ENCODE measurements around the gene FTO. TPM values are rescaled to one million over a fixed set of nuclear protein-coding genes. Genes with fewer than 3 reads are reported as not detected.

Gene FTO
- total and polyA plus RNA-seq, 4 donors, result 12.2 to 145 (median 57.7) TPM

DNA sequence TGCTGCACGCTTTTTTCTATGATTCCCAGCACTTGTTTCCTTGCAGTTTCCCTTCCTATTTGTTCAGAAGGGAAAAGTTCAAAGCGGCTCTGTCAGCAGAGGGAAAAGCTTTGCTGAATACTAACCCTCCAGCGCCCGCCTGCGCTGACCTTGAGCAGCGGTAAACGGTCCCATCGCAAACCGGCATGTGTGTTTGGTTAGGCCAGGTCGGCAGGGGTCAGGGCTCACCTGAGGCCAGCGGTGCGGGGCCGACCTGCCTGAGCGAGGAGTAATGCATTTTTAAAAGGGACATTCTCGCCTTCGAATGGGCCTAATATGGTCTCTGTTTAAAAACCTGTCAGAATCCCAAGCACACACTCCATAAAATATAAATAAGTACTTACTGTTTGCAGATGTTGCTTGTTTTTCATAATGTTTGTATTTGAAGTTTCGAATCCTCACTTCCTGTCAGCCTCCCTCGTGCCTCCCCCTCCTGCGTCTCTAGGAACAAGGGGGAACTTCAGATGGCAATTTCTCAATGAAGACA lies 472.5 kb downstream of the FTO start:
- H3K4me1 ChIP-seq (ENCODE audit: control insufficient read depth in 5 of 5, insufficient read depth in 5 of 5, low read length in 5 of 5), result peaks cover 0 to 16% (median 4%) of the 10 kb centered on the region in 5 donors
- peaks cover 0 to 60% (median 56%) of the 10 kb centered on the region in 3 donors for H3K27me3 ChIP-seq (ENCODE audit: control insufficient read depth in 3 of 3, insufficient read depth in 3 of 3, low read length in 2 of 3)
- no peak overlapping the region for H3K27ac ChIP-seq (ENCODE audit: low read depth in 1 of 2, low read length in 1 of 2)
- peaks cover 0 to 3% (median 0%) of the 10 kb centered on the region in 4 donors for H3K9me3 ChIP-seq (ENCODE audit: control insufficient read depth in 4 of 4, insufficient read depth in 3 of 4, low read length in 3 of 4)
- WGBS, 2 donors, result 26 to 45% methylated on average over 19 of the region's 19 CpGs
- DNase-seq (peak; percentile 28 to 63 (median 47)), ATAC-seq (ENCODE audit: insufficient read depth, low FRiP score) (no peak)
- H3K9ac ChIP-seq (ENCODE audit: insufficient read depth in 1 of 2, low read length in 2 of 2), result peak overlapping the region in 1 of 2 donors; percentile 18
- TF ChIP-seq, protein P1, sequence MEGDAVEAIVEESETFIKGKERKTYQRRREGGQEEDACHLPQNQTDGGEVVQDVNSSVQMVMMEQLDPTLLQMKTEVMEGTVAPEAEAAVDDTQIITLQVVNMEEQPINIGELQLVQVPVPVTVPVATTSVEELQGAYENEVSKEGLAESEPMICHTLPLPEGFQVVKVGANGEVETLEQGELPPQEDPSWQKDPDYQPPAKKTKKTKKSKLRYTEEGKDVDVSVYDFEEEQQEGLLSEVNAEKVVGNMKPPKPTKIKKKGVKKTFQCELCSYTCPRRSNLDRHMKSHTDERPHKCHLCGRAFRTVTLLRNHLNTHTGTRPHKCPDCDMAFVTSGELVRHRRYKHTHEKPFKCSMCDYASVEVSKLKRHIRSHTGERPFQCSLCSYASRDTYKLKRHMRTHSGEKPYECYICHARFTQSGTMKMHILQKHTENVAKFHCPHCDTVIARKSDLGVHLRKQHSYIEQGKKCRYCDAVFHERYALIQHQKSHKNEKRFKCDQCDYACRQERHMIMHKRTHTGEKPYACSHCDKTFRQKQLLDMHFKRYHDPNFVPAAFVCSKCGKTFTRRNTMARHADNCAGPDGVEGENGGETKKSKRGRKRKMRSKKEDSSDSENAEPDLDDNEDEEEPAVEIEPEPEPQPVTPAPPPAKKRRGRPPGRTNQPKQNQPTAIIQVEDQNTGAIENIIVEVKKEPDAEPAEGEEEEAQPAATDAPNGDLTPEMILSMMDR (IDR thresholded peaks at IDR 0.05; ENCODE audit: control extremely low read depth, extremely low read depth), result no peak
- H3K4me3 ChIP-seq, result no peak overlapping the region
- no peaks in the 10 kb centered on the region for H3K36me3 ChIP-seq (ENCODE audit: control insufficient read depth in 4 of 4, insufficient read depth in 4 of 4, low read length in 4 of 4)

DNA sequence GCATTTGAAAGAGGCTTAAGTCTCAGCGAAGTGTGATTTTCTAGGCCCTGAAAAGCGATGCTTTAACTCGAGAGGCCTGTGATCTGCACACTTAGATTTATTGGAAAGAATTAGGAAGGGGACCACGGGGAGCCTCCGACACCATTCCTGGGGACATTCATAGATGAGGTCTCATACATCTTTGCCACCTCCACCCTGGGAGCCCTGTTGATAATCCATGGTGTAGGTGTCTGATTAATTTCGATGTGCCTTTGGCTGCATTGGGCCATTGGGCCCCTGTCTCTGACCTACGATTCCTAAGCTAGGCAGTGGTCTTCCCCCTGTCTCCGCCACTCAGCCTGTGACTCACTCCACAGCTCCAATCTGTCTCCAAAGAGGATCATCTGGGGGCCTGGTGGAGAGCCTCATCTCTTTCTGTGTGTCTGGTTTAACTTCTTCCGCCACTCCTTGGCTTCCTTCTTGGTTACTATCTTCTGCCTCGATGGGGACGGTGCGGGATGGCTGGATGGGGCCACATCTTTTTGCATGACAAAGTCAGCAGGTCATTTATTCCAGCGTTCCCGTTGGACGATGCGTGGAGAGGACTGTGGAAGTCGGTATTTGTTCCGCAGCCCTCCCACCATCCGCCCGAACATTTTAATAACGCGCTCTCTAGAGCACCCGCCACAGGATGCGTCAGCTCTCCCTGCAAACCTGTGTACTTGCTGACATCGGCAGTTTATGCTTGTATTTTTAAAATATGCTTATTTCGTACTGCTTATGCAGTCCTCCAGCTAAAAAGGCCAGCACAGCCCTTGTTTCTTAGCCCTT lies 473.3 kb downstream of the FTO start:
- ATAC-seq (ENCODE audit: insufficient read depth, low FRiP score) (no peak), DNase-seq (no peak)
- peaks cover 0 to 14% (median 4%) of the 10 kb centered on the region in 5 donors for H3K4me1 ChIP-seq (ENCODE audit: control insufficient read depth in 5 of 5, insufficient read depth in 5 of 5, low read length in 5 of 5)
- peaks cover 0 to 53% (median 48%) of the 10 kb centered on the region in 3 donors for H3K27me3 ChIP-seq (ENCODE audit: control insufficient read depth in 3 of 3, insufficient read depth in 3 of 3, low read length in 2 of 3)
- no peak overlapping the region for H3K9ac ChIP-seq (ENCODE audit: insufficient read depth in 1 of 2, low read length in 2 of 2)
- no peak overlapping the region for H3K4me3 ChIP-seq
- peaks cover 0 to 3% (median 0%) of the 10 kb centered on the region in 4 donors for H3K9me3 ChIP-seq (ENCODE audit: control insufficient read depth in 4 of 4, insufficient read depth in 3 of 4, low read length in 3 of 4)
- no peaks in the 10 kb centered on the region for H3K36me3 ChIP-seq (ENCODE audit: control insufficient read depth in 4 of 4, insufficient read depth in 4 of 4, low read length in 4 of 4)
- no peak overlapping the region for H3K27ac ChIP-seq (ENCODE audit: low read depth in 1 of 2, low read length in 1 of 2)
- 93 to 94% methylated on average over 26 of the region's 26 CpGs for WGBS, 2 donors
- TF ChIP-seq, protein P1 (IDR thresholded peaks at IDR 0.05; ENCODE audit: control extremely low read depth, extremely low read depth), result no peak

DNA sequence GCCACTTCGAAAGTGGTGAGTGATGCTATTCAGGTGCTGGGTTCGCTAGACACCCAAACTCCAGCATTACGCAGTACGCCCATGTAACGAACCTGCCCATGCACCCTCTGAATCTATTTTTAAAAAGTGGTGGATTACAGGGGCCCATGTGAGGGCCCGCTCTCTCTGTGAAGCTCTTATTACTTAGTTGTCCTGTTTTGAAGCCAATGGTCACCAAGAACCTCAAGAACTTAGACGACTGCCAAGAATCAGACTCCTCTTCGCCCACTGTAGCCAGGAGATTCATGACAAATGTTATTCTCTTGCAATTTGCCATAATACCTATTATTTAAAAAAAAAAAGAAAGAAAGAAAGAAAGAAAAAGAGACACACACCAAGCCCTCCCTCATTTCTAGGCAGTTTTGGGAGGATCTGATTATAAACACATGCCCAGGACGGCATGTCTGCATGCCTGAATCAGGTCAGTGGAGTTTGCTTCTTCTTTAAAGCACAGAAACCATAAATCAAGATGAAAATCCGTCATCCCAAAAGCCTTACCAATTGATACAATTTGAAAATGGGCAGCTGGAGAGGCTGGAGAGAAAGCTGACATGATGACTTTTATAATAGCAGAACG lies 474.0 kb downstream of the FTO start:
- 84 to 85% methylated on average over 11 of the region's 11 CpGs for WGBS, 2 donors
- no peak for ATAC-seq (ENCODE audit: insufficient read depth, low FRiP score)
- Histone ChIP-seq H3K4me3 (no peak overlapping the region), H3K27me3 (ENCODE audit: control insufficient read depth in 3 of 3, insufficient read depth in 3 of 3, low read length in 2 of 3) (peaks cover 0 to 46% (median 42%) of the 10 kb centered on the region in 3 donors), H3K27ac (ENCODE audit: low read depth in 1 of 2, low read length in 1 of 2) (no peak overlapping the region), H3K36me3 (ENCODE audit: control insufficient read depth in 4 of 4, insufficient read depth in 4 of 4, low read length in 4 of 4) (no peaks in the 10 kb centered on the region), H3K4me1 (ENCODE audit: control insufficient read depth in 5 of 5, insufficient read depth in 5 of 5, low read length in 5 of 5) (peaks cover 0 to 14% (median 4%) of the 10 kb centered on the region in 5 donors), H3K9ac (ENCODE audit: insufficient read depth in 1 of 2, low read length in 2 of 2) (no peak overlapping the region), H3K9me3 (ENCODE audit: control insufficient read depth in 4 of 4, insufficient read depth in 3 of 4, low read length in 3 of 4) (peaks cover 0 to 3% (median 0%) of the 10 kb centered on the region in 4 donors)
- TF ChIP-seq, protein P1 (IDR thresholded peaks at IDR 0.05; ENCODE audit: control extremely low read depth, extremely low read depth), result no peak
- no peak for DNase-seq
